K562 (cell line): Measurements from ENCODE around the gene PCK1. TPM values are rescaled to one million over a fixed set of nuclear protein-coding genes. Genes with fewer than 3 reads are reported as not detected.

Source experiments
- ATAC-seq: fragments of 200-7000 bp; cut with Tn5 transposase; 3 replicates; pipeline ENCODE4 v1.9.1; 2020; ENCODE audit warnings: moderate library complexity
- BruUV-seq: library from RNA; stranded (reverse); fragments of 400-500 nt; replicated peaks from 2 replicates; lab custom pipeline; 2021; lab: Mats Ljungman, UMichigan
- CTCF ChIA-PET: fragments of 300-600 bp; formaldehyde crosslinking; extraction: SDS; loops from one replicate; lab custom pipeline; 2021; ENCODE audit warnings: low intra/inter-chr PET ratio; lab: Yijun Ruan, JAX
- POLR2A ChIA-PET: fragments of 300-600, 350-650 bp; sonication (Branson Sonifier 250); formaldehyde crosslinking; extraction: SDS; loops from one replicate; lab custom pipeline; 2021; ENCODE audit warnings: antibody characterized with exemption, inconsistent platforms; lab: Yijun Ruan, JAX
- DNase-seq, 4 experiments: peaks; one replicate each; pipeline versions ENCODE4 v3.0.0 to v3.0.0-alpha.2; 2011 to 2018; ENCODE audit warnings: low spot score in 3 of 4, mixed read lengths in 3 of 4; ENCODE audit errors: extremely low read depth in 1 of 4
- FAIRE-seq: peaks from 2 replicates; lab custom pipeline; 2011; peaks lifted over from hg19 to GRCh38; lab: Jason Lieb, UNC
- H2AFZ ChIP-seq: 2 replicates; pipeline ENCODE4 v1.6.0; 2011; ENCODE audit warnings: low read depth, low read length, control low read depth, inconsistent platforms
- H3K27ac ChIP-seq: fragments of 200-600 bp; 3 replicates; pipeline ENCODE4 v1.8.0; 2011; ENCODE audit warnings: low read depth, mild to moderate bottlenecking, control low read depth, inconsistent platforms, low read length, moderate library complexity, mixed read lengths; ENCODE audit errors: extremely low read depth
- H3K27me3 ChIP-seq, 2 experiments: fragments of 300-600 bp in 1 of 2; 2 replicates in 1 of 2; 3 replicates in 1 of 2; pipeline versions ENCODE4 v1.6.0 to v1.8.0; 2011; ENCODE audit warnings: inconsistent platforms in 2 of 2, low read length in 2 of 2, mild to moderate bottlenecking in 1 of 2, mixed read lengths in 1 of 2, moderate library complexity in 1 of 2; ENCODE audit not compliant: control insufficient read depth in 2 of 2, insufficient read depth in 2 of 2
- H3K36me3 ChIP-seq: fragments of 300-600 bp; 3 replicates; pipeline ENCODE4 v1.8.0; 2011; ENCODE audit warnings: mild to moderate bottlenecking, low read length, inconsistent platforms; ENCODE audit not compliant: control insufficient read depth, insufficient read depth
- H3K4me1 ChIP-seq, 2 experiments: fragments of 200-600 bp in 1 of 2; replicated peaks in 1 of 2; 2 replicates in 1 of 2; 3 replicates in 1 of 2; pipeline versions ENCODE4 v1.5.1 to v1.8.0; 2011; ENCODE audit warnings: inconsistent platforms in 2 of 2, low read length in 2 of 2, mild to moderate bottlenecking in 1 of 2, mixed read lengths in 1 of 2, moderate library complexity in 1 of 2; ENCODE audit not compliant: control insufficient read depth in 2 of 2, insufficient read depth in 2 of 2
- H3K4me2 ChIP-seq: 2 replicates; pipeline ENCODE4 v1.6.1; 2011; ENCODE audit warnings: low read length, control low read depth, inconsistent platforms, mixed read lengths; ENCODE audit not compliant: insufficient read depth
- H3K4me3 ChIP-seq: fragments of 200-600 bp; sonication (generic), shearing (Covaris generic); 2 replicates; pipeline ENCODE4 v1.5.1; 2016; ENCODE audit warnings: control low read depth, inconsistent platforms
- H3K79me2 ChIP-seq: fragments of 200-600 bp; 3 replicates; pipeline ENCODE4 v1.8.0; 2011; ENCODE audit warnings: low read length, inconsistent platforms; ENCODE audit not compliant: control insufficient read depth, insufficient read depth
- H3K9ac ChIP-seq, 2 experiments: 2 replicates each; pipeline versions ENCODE4 v1.6.0 to v1.6.1; 2011; ENCODE audit warnings: low read depth in 2 of 2, low read length in 2 of 2, control low read depth in 1 of 2, inconsistent platforms in 1 of 2, mild to moderate bottlenecking in 1 of 2, mixed read lengths in 1 of 2; ENCODE audit not compliant: insufficient read depth in 1 of 2
- H3K9me1 ChIP-seq: one replicate; pipeline ENCODE4 v1.6.0; 2011; ENCODE audit warnings: inconsistent platforms, mild to moderate bottlenecking, low read length, moderate library complexity; ENCODE audit not compliant: control insufficient read depth, insufficient read depth
- H3K9me3 ChIP-seq: replicated peaks from 2 replicates; pipeline ENCODE4 v1.5.1; 2011; ENCODE audit warnings: low read depth, low read length, inconsistent platforms; ENCODE audit not compliant: control insufficient read depth, insufficient read depth
- H4K20me1 ChIP-seq: replicated peaks from 2 replicates; pipeline ENCODE4 v1.6.1; 2011; ENCODE audit warnings: low read length, inconsistent platforms, mixed read lengths; ENCODE audit not compliant: control insufficient read depth, insufficient read depth
- DEAF1 ChIP-seq: fragments of 450-650 bp; formaldehyde crosslinking; IDR thresholded peaks from 2 replicates; pipeline ENCODE4 v1.4.0; 2020; ENCODE audit warnings: mild to moderate bottlenecking, moderate library complexity
- HLTF ChIP-seq: fragments of 450-650 bp; IDR thresholded peaks from 2 replicates; pipeline ENCODE4 v1.6.1; 2016
- MAFF ChIP-seq: IDR thresholded peaks from 2 replicates; pipeline ENCODE4 v1.6.1; 2012; ENCODE audit warnings: low read length, improper control_type of control experiment
- MAFG ChIP-seq: fragments of 450-650 bp; conservative IDR thresholded peaks from 2 replicates; pipeline ENCODE4 v1.6.1; 2016; ENCODE audit warnings: missing genetic modification characterization, missing compliant biosample characterization
- MAFK ChIP-seq: IDR thresholded peaks from 2 replicates; pipeline ENCODE4 v1.6.1; 2011; ENCODE audit warnings: low read length, improper control_type of control experiment
- NFIX ChIP-seq: fragments of 250-450 bp; sonication (Bioruptor Pico); IDR thresholded peaks from 2 replicates; pipeline ENCODE4 v1.4.0; 2020; ENCODE audit warnings: low read depth, mild to moderate bottlenecking, moderate library complexity
- NFRKB ChIP-seq: fragments of 450-650 bp; IDR thresholded peaks from 2 replicates; pipeline ENCODE4 v1.6.1; 2016; ENCODE audit warnings: low read depth
- NRF1 ChIP-seq, 2 experiments: fragments of 450-650 bp; IDR thresholded peaks in 1 of 2; conservative IDR thresholded peaks in 1 of 2; 2 replicates each; pipeline ENCODE4 v1.6.1; 2014; ENCODE audit warnings: mild to moderate bottlenecking in 2 of 2
- SMAD2 ChIP-seq: fragments of 150-350 bp; IDR thresholded peaks from 2 replicates; pipeline ENCODE4 v1.6.1; 2014; ENCODE audit warnings: low read depth, mild to moderate bottlenecking, low read length
- TAF7 ChIP-seq: fragments of 450-650 bp; IDR thresholded peaks from 2 replicates; pipeline ENCODE4 v1.6.1; 2016; ENCODE audit warnings: missing genetic modification characterization, missing compliant biosample characterization
- ZBTB11 ChIP-seq, 3 experiments: fragments of 200-800 bp in 1 of 3; fragments of 250-450 bp in 1 of 3; fragments of 450-650 bp in 1 of 3; sonication (Bioruptor Pico) in 1 of 3; sonication (Bioruptor generic) in 1 of 3; formaldehyde crosslinking in 1 of 3; IDR thresholded peaks; 2 replicates each; pipeline versions ENCODE4 v1.6.1 to v1.8.0; 2016 to 2022; ENCODE audit warnings: mild to moderate bottlenecking in 2 of 3, missing genetic modification characterization in 2 of 3, missing compliant biosample characterization in 1 of 3, moderate library complexity in 1 of 3
- WGBS: fragments of 100-300 bp; shearing (Covaris generic); methylation state at CpG from one replicate; pipeline ENCODE4 v1.1.6; 2016; ENCODE audit warnings: low coverage, mixed read lengths; ENCODE audit not compliant: insufficient coverage; ENCODE audit errors: missing lambda C conversion rate; 5-methylcytosine and 5-hydroxymethylcytosine counted together
- in situ Hi-C: fragments of 300-500 bp; cut with MboI; formaldehyde crosslinking; loops from 4 replicates; pipeline ENCODE4 v1.15.0; 2018; ENCODE audit warnings: inconsistent platforms, mixed read lengths
- intact Hi-C: fragments of 100-400 bp; cut with micrococcal nuclease; formaldehyde crosslinking; loops from 2 replicates; pipeline ENCODE4 v1.14.2; 2022
- polyA plus RNA-seq, 8 experiments: library from polyadenylated mRNA; depleted of rRNA in 4 of 8; stranded (reverse) in 5 of 8; unstranded in 3 of 8; fragments of >200 nt; fragmentation: Nextera tagmentation in 2 of 8; fragmentation: Illumina TruSeq in 1 of 8; extraction: Ambion mirVana in 2 of 8; extraction: Trizol in 1 of 8; gene quantifications; 2 replicates each; pipeline versions ENCODE4 v1.2.1 to v1.2.3, GENCODE V29; 2011 to 2014; ENCODE audit warnings: inconsistent platforms in 1 of 8, missing spikeins in 1 of 8
- total RNA-seq, 7 experiments: library from RNA; depleted of rRNA in 6 of 7; stranded (reverse); fragments of >200 nt in 6 of 7; fragmentation: Illumina TruSeq in 2 of 7; extraction: Trizol in 2 of 7; gene quantifications; 2 replicates each; pipeline versions ENCODE4 v1.2.1 to v1.2.3, GENCODE V29; 2011 to 2021; ENCODE audit warnings: low replicate concordance in 1 of 7

PCK1 gene
- total and polyA plus RNA-seq, 9 of the 15 experiments (the other 6 are each of a cell fraction or from before 2014, with no cell fraction given): 0.05 to 0.73 (median 0.15) TPM

GRCh38 chr20:57588596-57588995 lies 27.7 kb downstream of the PCK1 start:
- no peaks in the 10 kb centered on the region for H4K20me1 ChIP-seq
- H3K36me3 ChIP-seq: no peaks in the 10 kb centered on the region
- H2AFZ ChIP-seq: no peak overlapping the region
- H3K9me1 ChIP-seq: no peaks in the 10 kb centered on the region
- WGBS: 8% methylated on average over 5 of the region's 5 CpGs
- CTCF ChIA-PET: no interaction called here
- TF ChIP-seq MAFG (tag) (no peak), MAFK (no peak)
- peaks cover 5 to 15% of the 10 kb centered on the region in 2 experiments; a peak in 3 of 5 replicates for H3K27me3 ChIP-seq
- in situ Hi-C loops: no loop called here
- FAIRE-seq: no peak
- H3K4me3 ChIP-seq: no peak overlapping the region
- DNase-seq: no peak
- H3K79me2 ChIP-seq: no peaks in the 10 kb centered on the region
- H3K27ac ChIP-seq: no peak overlapping the region
- no peak for ATAC-seq
- H3K9ac ChIP-seq: no peak overlapping the region
- intact Hi-C loops: no loop called here
- peaks cover 3% of the 10 kb centered on the region; the same call in 1 of the 2 replicates for H3K9me3 ChIP-seq
- H3K4me1 ChIP-seq: peaks cover 11 to 51% of the 10 kb centered on the region in 2 experiments; a peak in 4 of 5 replicates
- H3K4me2 ChIP-seq: no peak overlapping the region
- BruUV-seq: no TSS peak
- POLR2A ChIA-PET: no interaction called here

DNA sequence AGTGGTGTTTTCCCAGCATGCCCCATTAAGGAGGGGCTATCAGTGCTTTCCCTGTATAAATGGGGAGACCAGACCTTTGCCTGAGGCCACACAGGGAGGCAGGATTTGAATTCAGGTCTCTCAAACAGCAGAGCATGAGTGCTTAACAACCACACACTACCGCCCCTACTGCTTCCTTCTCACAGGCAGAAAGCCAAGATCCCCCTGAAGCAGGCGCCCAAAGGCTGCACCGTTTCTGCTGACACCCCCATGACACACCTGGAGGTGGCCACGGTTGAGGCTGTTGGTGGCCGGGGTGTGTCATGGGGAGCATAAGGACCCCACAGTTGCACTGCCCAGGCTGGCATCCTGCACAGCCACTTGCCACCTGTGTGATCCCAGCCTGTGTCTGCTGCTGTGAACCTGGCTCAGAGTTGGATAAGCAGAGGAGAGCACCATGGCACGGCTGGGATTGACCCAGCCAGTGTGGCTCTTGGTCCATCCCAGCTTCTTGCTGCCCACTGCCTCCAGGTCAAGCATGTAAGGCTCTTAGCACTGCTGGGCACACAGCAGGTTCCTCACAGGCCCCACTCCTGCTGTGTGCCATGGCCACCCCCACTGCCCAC lies 28.3 kb downstream of the PCK1 start:
- ChIA-PET CTCF (no interaction called here), POLR2A (interaction anchor here (0.6 kb wide), 1 partner anchor 455 kb away, joined by 3 read pairs; no protein-coding TSS in a partner anchor)
- in situ Hi-C loops (no loop called here), intact Hi-C loops (no loop called here)
- no peak for FAIRE-seq
- Histone ChIP-seq H3K9me3 (peaks cover 3% of the 10 kb centered on the region; the same call in 1 of the 2 replicates), H3K27ac (no peak overlapping the region), H3K27me3 (peaks cover 3 to 8% of the 10 kb centered on the region in 2 experiments; a peak in 1 of 5 replicates), H3K36me3 (no peaks in the 10 kb centered on the region), H3K4me1 (peaks cover 16 to 55% of the 10 kb centered on the region in 2 experiments; a peak in 4 of 5 replicates), H3K79me2 (no peaks in the 10 kb centered on the region), H3K9me1 (no peaks in the 10 kb centered on the region), H3K9ac (no peak overlapping the region), H3K4me2 (no peak overlapping the region), H3K4me3 (no peak overlapping the region), H4K20me1 (no peaks in the 10 kb centered on the region), H2AFZ (no peak overlapping the region)
- ATAC-seq: no peak
- no TSS peak for BruUV-seq
- no peak for DNase-seq
- 20% methylated on average over 6 of the region's 6 CpGs for WGBS
- no peak for TF ChIP-seq NFIX (CRISPR knock-in tag)
- no peak for TF ChIP-seq TAF7 (tag)
- TF ChIP-seq NFRKB: no peak
- no peak for TF ChIP-seq HLTF
- TF ChIP-seq SMAD2: no peak
- no peak for TF ChIP-seq DEAF1 (CRISPR knock-in tag)
- no peak for TF ChIP-seq NRF1 (conservative IDR thresholded peaks at IDR 0.05 in 1 of 2, IDR thresholded peaks at IDR 0.05 in 1 of 2)
- peak in 1 of 3 experiments; percentile 34; a peak in 1 of 6 replicates for TF ChIP-seq ZBTB11 (CRISPR knock-in tag; IDR thresholded peaks at IDR 0.05)
- TF ChIP-seq MAFF: no peak
